AG08395 (cell line): Measurements from ENCODE around the gene TCF7L2.
A peak's percentile ranks its signal among the peaks of the same experiment; 100 is the strongest.

Experiments
- DNase-seq: peaks from one replicate; pipeline ENCODE4 v3.0.0; 2012; ENCODE audit warnings: mixed read lengths, low spot score

TCF7L2 gene

DNA sequence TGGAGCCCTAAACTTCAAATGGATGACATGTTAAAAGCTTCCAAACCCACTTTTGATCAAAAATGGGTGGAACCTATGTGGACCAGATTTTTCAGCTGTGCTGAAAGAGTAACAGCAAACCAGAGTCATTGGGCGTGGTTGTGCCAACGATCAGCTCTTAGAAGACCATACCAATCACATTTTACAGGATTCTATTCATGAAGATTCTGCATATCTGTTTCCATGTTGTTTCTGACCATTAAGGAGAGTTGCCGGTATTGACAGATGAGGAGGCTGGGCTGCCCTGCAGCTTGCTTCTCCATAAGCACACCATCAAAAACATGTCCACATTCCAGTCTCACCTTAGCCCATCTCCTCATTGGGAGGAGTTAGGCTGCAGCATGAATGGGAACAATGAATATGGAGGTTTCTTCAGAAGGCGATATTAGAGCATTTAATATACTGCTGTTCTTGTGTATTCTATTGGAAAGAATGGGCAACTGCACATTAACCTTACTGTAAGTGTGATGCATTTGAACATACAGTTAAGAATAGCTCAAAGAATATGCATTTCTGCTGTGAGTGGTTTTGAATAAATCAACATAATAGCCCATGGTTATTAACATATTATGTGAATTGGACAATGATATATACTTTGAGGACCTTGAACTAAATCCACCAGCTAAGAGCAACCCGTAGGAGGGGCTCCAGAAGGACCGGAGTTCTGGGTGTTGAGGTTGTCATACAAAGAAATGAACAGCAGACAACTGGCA lies 116.7 kb downstream of the TCF7L2 start:
- DNase-seq: no peak

DNA sequence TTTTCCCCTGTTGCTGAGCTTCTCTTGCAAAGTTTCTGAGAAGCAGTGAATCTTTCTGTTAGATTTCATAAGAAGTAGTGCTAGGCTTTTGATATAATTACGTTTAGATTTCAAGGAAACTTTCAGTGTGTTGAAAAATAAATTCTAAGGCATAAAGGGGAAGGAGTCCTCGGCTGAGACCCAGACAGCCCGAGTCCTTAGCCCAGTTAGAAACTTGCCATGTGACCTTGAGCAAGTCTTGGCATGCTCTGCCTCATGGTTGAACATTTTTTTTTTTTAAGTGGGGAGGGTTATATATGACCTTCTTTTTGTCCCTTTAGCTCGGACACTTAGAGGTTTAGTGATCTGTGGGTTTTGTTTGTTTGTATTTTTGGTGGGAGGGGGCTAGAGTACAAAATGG lies 117.5 kb downstream of the TCF7L2 start:
- no peak for DNase-seq

DNA sequence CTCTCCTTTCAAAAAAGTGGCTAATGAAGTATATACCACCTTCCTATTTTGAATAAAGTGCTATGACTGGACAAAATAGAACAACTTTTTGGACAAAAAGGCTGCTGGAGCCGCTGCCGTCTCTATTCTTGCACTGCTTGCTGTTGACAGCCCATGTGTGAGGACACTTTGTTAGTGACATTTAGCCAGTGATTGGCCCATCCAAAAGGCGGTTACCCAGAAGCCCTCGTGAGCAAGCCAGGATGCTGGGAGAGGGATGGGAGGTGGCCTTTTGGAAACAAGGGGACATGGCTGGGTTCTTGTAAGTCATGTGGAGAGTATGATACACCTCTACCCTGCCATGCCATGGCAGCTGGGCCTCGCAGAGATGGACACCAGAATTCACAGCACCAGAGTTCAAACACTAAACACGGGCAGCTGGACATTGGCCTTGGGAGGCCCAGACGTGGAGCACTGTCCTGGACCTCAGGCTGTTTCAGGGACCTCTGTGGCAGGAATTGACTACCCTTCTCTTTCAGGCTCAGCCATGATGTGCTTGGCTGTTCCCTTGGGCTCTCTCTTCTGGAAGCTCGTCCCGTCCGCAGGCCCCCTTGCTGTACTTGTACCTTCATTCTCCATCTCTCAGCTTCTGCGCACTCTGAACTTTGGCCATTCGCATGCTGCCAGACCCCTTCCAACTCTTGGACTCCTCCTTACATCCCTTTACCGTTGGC lies 118.3 kb downstream of the TCF7L2 start:
- no peak for DNase-seq

DNA sequence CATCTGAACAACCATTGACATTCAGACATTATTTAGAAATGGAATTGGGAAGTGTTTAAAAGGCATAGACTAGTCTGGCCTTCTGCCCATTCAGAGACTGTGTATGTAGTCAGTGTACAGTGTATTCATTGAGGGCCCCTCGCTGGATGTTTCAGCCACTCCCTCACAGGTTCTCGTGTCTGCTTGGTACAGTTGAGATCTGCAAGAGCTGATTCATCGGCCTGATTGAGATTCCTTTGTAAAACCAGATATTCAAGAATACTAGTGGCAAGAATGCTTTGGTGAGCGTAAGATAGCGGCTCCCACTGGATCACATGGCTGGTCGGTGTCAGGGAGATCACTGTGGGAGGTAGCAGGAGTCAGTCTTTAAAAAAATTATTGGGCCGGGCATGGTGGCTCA lies 119.5 kb downstream of the TCF7L2 start:
- DNase-seq: no peak

DNA sequence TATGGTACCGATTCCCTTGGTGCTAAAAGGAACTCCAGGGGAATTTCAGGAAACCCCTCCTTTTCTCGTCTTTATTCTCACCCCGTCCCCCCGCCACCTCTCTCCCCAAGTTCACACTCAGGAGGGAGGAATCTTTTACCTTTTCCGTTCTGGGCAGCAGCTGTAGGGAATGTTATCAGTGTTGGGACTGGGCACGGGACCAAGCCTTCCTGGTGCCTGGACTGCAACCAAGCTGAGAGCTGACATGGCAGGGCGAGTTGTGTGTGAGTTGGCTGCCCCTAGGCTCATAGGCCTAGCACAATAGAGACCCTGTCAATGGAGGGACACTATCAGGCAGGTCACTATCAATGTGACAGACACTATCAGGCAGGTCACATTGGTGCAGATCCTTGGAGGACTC lies 121.4 kb downstream of the TCF7L2 start:
- DNase-seq: no peak

DNA sequence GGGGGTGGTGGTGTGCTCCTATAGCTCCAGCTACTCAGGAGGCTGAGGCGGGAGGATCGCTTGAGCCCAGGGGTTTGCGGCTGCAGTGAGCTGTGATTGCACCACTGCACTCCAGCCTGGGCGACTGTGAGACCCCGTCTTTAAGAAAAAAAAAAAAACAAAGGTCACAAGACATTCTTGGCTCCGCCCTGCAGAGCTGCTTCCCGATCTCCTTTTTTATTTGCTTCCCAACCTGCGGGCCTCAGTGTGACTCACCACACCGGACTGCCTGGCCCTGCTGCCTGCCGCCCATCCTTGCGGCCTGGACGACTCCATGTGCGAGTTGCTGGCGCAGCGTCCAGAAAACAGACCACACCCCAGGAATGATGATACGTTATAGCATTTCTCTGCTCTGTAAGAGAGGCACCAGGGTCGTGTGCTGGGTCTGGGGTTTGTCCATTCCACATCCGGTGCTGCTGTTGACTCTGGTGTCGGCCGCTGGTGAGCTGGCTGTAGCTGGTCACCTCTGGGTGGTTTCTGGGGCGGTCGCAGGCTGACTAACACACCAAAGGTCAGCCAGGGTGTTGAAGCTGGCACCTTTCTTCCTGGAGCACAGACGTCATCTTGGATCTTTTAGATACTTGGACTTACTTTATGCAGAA lies 123.6 kb downstream of the TCF7L2 start:
- peak; percentile 83 for DNase-seq

DNA sequence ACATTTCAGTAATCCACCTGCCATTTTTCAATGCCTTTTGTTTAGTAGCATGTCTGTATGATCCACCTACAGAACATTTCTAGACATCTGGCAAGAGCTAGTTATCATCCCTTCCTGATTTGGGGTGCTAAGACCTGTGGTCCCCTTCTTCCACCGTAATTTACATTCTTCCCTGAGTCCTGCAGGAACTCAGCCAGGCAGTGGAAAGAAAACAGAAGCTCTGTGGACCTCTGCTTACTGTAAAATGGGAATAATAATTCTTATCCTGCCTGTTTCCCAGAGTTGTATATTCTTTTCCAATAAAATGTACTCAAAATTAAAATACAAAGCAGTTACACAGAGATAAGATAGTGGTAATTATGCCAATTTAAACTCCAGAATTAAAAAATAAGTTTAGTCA lies 126.9 kb downstream of the TCF7L2 start:
- no peak for DNase-seq

DNA sequence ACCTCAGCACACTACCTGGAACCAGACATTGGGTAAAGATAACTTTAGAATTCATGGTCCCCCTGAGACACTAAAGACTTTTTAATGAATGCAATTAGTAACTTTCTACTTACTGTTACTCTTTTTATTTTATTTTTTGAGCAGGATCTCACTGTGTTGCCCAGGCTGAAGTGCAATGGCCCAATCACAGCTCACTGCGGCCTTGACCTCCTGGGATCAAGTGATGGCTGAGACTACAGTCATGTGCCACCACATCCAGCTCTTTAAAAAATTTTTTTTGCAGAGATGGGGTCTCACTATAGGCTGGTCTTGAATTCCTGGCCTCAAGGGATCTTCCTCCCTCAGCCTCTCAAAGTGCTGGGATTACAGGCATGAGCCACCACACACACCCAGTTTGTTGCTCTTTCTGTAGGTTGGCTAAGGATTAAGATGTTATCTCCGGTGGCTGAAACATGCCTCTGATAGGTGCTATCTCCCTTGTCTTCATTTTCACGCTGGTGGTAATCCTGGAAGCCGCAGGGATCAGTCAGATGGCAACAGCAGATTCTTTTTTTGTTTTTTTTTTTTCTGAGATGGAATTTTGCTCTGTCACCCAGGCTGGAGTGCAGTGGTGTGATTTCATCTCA lies 128.3 kb downstream of the TCF7L2 start:
- no peak for DNase-seq

DNA sequence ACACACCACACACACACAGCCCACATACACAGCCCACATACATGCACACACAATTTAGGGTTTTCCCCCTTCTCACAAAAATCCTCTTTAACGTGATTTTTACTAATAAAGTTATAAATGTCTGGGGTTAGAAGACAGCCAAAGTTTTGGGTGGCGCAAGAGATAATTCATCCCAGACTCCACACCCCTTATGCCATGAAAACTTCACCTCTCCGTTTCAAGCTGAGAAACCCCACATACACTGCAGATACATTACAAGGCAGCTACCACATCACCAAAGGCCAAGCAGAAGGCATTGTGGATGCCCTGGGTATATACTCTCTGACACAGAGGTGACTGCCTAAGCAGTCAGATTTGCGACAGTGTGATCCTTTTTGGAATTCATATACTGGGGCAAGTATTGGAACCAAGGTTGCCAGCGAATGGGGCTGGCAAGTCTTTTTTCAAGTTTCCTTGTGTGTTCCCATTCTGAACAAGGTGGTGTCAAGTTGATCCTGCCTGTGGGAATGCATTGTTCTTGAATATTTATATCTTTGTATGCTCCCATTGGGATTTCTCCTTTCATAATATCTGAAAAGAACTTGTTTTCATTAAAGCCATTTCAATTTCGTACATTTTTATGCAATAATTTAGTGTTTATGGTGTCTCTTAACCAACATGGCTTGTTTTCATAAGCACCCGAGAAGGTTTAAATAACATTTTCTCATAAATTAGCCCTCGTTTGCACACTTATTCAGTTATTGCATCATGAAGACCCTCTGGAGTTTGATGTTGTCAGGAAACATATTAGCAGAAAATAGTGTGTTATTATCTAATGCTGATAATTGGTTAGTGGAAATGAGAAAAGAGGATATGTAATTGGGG lies 130.2 kb downstream of the TCF7L2 start:
- no peak for DNase-seq

DNA sequence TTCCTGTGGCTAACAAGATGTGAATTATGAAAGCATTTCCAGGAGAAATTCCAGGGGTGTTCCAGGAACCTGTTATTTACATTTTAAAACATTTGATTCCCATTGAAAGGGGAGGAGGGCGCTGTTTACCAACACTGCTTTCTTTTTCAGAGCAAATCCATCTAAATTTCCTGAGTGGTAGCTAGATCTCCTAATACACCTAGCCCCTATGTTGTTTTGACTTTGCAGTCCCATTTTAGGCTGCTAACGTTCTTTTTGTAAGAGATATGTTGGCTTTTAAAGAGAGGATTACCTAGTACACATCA lies 130.8 kb downstream of the TCF7L2 start:
- no peak for DNase-seq

DNA sequence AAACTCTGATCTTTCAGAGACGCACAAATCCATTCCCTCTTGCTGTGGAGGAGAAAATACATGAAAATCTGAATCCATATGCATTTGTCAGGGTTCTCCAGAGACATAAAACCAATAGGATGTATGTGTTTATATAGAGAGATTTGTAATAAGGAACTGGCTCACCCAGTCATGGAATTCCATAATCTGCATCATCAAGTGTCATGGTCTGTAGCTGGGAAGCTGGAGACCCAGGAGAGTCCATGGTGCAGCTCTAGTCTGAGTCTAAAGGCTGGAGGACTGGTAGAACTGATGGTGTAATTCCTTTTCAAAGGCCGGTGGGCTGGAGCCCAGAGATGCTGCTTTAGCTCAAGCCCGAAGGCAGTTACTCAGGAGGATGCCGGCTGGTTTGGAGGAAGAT lies 134.0 kb downstream of the TCF7L2 start:
- DNase-seq: no peak

DNA sequence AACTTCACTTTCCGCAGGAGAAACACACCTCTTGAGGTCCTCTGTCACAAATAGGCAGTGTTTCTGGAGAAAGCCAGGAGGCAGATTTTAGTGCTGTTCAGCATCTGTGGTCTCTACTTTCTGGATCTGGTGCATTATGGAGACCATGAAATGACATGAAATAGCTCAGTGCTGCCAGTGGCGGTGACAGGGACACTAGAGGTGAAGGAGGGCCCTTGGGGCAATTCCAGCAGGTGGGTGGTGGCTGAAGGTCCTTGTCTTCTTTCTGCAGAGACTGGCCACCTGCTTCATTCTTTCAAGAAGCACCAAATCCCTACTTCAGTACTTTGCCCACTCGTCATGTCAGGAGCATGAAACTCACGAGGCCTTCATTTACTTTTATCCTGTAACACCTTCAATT lies 135.7 kb downstream of the TCF7L2 start:
- no peak for DNase-seq

DNA sequence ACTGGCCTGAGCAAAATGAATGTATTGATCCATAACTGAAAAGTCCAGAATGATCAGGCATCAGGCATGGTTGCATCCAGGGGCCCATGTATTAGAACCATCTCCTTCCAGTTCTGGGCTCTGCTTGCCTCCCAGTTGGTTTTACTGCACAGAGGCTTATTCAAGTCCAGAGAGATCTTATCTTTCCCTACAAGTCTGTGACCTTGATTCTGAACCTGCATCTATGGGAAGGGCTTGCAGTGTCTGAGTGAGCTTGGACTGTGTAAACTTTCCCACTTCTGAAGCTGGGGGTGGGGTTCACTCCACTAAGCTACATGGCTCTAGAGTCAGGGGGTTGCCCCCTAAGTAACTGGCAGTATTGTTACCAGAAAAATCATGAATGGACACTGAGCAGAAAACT lies 136.2 kb downstream of the TCF7L2 start:
- no peak for DNase-seq

DNA sequence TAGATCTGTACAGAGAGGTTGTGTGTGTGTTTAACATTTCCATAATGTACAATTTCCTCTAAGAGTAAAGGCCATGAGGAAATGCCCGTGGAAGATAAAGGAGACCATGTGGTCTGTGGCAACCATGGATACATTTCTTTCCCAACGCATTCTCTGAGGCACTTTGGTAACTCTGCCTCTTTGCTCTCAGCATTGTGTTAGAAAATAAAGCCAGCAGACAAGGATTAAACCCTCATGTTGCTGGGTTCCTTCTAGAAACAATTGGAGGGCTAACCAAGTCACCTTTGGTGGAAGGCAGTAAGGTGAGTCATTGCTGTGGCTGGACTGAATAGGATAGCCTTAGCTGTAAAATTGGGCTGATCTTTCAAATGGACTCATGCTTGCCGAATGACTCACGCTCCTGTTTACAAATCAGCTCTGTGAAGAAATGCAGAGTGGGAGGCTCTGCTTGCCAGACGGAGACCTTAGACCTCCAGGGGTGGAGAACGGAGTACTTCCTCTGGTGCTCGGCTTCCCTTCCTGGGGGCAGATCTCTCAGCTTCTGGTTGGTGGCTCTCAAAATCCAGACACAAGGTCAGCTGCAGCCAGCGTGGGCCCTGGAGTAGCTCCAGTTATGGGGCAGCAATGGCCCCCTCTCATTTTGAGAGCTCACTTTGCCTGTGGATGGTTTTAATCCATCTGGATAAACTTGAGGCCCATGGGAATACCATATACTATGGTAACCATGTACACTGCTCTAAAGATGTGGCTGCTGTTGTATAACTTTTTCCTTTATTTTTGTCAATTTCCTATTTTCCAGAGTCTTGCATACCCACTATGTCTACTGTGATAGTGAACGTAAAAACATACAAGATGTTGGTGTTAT lies 137.3 kb downstream of the TCF7L2 start:
- peak; percentile 96 for DNase-seq

DNA sequence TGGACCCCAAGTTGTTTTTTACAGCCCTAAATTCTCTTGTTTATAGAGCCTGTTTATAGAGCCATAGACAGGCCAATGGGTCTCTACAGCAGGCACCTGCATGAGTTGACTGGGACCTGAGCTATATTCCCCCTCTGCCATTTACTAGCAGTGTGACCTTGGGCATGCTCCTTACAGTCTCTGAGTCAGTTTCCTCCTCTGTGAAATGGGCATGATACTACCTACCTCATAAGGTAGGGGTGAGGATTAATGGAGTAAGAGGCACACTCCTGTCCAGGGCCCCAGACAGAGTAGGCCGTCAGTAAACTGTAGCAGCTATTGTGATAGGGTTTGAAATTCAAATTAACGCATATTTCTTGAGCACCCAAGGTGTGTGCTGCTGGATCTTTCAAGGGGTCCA lies 138.1 kb downstream of the TCF7L2 start:
- no peak for DNase-seq

DNA sequence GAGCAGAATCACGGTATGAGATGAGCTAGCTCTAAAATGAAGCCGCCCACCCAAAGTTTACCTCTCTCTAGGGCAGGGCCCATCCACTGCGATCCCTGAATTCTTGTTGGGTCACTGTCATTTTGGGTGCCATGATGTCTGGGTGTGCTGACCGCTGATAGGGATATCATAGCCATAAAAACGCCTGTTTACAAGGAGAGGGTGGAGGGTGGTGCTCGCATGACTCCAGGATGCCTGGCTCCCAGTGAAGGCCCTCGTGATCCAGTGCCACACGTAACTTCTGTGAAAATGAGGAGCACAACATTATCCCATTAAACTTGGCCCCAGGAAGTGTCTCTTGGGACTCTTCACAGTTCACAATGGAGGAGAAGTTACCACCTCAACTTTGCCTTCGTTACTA lies 139.5 kb downstream of the TCF7L2 start:
- DNase-seq: no peak

DNA sequence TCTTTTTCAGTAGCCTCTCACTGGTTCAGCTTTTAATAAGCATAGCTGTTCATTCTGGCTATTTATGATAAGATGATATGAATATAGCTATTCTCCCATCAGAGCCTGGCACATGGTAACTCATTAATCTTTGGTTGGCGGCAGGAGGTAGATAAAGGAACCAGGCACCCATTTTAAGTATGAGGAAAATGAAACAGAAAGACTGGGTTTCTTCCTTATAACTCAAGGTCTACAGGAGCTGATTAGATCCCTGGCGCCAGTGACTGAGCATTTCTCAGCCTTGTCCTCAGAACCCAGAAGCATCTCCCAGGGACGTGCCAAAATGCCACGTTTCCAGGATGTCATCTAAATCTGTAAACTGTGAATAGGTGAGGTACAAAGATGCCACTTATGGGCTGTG lies 141.9 kb downstream of the TCF7L2 start:
- DNase-seq: no peak

DNA sequence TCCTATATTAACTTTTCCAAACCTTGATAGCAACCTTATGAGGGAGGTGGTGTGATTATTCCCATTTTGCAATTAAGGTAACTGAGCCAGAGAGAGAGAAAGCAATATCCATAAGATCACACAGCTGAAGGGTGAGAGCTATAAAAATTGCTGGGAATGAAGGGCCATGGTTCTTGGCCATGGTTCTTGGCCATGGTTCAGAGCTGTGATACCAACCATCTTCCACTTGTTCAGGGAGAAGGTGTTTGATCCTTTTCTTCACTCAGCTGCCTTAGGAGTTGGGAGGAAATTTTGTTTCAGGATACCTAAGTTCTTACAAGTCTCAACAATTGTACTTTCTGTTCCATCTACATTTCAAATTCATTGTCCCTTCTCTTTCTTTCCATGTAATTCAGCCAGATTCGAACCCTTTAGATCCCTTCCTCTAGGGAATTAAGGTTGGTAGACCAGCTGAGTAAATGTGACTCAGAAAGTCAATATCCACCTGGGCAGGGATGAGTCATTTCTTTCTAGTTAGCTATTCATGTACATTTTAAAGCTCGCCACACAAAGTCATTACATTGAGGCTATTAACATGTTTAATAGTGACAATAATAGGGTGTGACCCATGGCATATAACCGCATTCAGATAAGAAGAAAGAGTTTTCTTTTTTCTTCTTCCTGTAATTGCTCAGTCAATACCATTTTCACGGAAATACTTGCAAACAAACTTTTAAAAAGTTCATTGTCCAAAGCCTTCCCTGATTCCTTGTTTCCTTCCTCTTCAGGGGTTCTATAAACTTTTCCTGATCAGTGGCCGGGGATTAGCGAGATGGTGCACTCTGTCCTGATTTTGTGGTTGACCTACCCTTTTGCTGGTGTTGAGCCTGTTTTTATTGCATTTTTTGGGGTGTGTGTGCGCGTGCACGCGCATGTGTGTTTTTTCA lies 143.4 kb downstream of the TCF7L2 start:
- DNase-seq: no peak

DNA sequence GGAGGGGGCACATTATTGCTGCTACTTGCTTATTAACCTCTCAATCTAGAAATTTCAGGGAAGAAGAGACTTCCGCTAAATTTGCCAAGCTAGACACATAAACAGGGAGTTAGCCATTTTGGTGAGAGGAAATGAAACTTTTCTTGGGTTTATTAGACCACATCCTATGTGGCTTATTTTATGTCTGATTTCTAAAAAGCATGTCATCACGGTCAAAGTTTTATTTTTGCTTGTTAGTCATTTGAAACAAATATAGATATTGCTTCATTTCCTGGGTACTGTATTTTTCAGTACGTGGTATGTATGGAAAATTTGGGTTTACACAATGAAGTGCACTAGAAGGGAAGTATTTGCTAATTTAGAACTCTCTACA lies 144.1 kb downstream of the TCF7L2 start:
- no peak for DNase-seq
